HG02763 (cell line): ENCODE measurements around the gene TXLNA.

ENCODE experiments used
- ATAC-seq: cut with Tn5 transposase; IDR thresholded peaks from one replicate; pipeline ENCODE4 v1.9.1; 2021; ENCODE audit warnings: mild to moderate bottlenecking, moderate library complexity; ENCODE audit not compliant: unreplicated experiment

The TXLNA gene

GRCh38 chr1:32182060-32182459, 2.6 kb downstream of the TXLNA start:
- ATAC-seq: no peak

DNA sequence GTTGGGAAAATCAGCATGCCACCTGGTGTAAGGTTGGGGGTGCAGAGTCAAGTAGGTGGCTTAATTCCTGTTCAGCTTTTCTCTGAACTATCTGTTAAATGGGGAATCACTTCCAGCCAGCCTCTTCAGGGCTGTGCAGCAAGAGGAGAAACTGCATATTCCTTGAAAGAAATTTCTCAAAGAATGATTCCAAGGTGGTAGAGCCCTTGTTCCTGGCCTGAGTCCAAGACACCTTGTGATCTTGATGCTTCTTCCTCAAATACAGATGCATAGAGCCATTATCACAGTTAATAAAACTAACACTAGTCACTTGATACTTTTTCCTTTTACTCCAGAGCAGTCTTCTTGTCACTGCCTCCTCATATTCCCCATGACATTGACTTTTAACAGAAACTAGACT, 5.2 kb downstream of the TXLNA start:
- no peak for ATAC-seq

- ATAC-seq: no peak
Measured at GRCh38 chr1:32186077-32186476, 6.6 kb downstream of the TXLNA start.

DNA sequence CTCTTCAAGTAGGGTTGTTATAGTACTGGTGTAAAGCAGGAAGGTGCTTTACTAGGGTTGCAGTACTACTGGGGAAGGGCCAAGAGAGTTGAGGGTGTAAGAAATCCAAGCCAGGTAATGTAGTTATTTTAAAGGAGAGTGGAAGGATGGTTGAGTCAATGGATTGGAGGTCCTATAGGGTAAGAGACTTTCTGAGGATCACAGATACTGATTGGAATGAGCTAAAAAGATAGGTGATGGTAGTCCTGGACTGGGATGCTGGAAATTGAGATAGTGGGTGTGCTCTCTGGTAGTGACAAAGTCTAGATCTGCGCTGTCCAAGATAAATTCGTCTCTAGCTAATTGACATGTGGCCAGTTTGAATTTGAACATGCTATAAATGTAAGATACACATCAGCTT, 7.0 kb downstream of the TXLNA start:
- ATAC-seq: no peak

DNA sequence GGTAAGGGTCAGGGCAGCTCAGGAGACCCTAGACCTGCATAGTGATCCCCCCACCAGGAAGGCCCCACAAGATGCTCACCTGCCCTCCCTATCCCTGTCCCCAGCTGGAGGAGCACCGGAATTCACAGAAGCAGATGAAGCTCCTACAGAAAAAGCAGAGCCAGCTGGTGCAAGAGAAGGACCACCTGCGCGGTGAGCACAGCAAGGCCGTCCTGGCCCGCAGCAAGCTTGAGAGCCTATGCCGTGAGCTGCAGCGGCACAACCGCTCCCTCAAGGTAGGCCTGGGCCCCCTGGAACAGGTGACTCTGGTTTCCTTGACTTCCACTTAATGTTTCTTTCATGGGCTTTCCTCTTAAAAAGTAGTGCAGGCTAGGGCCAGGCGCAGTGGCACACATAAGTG, 8.4 kb downstream of the TXLNA start:
- ATAC-seq: no peak

DNA sequence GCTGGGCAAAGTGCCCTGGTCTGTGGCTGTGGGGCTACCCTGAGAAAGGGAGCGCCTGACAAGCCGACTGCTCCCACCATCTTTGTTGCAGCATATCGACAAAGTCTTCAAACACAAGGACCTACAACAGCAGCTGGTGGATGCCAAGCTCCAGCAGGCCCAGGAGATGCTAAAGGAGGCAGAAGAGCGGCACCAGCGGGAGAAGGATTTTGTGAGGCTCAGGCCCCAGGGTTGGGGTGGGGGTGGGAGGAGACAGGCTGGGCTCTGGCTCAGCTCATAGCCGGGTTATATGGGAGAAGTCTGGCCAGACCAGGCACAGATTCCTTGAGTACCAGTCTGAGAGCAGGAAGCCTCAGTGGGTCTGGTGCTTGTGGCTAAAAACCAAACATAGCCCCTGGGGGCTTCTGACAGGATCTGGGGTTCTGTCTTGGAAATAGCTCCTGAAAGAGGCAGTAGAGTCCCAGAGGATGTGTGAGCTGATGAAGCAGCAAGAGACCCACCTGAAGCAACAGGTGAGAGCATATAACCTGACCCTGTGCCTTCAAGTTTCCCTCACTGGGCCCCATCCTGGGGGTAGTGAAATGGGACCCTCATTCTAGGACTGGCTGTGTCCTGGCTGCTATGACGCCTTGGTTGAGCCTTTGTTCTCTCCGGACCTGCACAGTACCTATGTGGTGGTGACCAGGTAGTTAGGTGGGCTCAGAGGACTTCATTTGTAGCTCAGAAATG, 12.9 kb downstream of the TXLNA start:
- no peak for ATAC-seq

DNA sequence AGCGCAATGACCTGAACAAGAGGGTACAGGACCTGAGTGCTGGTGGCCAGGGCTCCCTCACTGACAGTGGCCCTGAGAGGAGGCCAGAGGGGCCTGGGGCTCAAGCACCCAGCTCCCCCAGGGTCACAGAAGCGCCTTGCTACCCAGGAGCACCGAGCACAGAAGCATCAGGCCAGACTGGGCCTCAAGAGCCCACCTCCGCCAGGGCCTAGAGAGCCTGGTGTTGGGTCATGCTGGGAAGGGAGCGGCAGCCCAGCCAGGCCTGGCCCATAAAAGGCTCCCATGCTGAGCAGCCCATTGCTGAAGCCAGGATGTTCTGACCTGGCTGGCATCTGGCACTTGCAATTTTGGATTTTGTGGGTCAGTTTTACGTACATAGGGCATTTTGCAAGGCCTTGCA, 15.5 kb downstream of the TXLNA start:
- ATAC-seq: no peak

GRCh38 chr1:32195531-32195930, 16.1 kb downstream of the TXLNA start:
- ATAC-seq: no peak

DNA sequence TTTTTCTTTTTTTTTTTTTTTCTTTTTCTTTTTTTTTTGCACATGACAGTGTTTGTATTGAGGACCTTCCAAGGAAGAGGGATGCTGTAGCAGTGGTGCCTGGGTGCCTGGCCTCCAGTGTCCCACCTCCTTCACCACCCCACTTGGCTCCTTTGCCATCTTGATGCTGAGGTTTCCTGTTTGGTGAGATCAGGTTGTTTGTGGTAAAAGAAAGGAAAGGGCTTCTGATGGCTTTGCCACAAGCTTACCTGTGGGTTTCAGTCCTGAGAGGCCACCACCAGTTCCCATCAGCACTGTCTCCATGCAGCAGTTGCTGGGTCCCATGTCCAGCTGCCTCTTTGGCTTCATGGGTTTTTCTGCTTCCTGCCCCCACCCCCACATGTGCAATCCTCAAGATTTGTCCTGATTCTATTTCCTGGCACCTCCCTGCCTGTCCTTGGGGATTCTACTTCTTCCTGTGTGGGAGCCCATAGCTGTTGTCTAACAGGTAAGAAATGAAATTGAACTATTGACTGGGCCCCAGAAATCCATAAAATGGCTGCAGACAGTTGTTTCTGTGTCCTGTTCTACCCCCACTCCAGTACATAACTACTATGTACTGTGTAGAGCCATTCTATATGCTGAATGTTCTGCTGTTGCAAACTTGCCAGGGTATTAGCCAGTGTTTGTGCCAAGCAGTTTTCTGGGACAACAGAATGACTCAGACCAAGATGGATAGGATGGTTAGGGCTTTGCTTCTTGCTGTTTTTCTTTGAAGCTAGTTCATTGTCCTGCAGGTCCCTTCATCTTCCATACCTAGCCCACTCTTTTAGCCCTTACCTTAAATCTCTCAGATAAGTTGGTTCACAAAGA, 16.7 kb downstream of the TXLNA start:
- ATAC-seq: no peak

GRCh38 chr1:32197074-32197473, 17.6 kb downstream of the TXLNA start:
- ATAC-seq: no peak

- ATAC-seq: no peak
Measured at GRCh38 chr1:32197837-32198236, 18.4 kb downstream of the TXLNA start.

DNA sequence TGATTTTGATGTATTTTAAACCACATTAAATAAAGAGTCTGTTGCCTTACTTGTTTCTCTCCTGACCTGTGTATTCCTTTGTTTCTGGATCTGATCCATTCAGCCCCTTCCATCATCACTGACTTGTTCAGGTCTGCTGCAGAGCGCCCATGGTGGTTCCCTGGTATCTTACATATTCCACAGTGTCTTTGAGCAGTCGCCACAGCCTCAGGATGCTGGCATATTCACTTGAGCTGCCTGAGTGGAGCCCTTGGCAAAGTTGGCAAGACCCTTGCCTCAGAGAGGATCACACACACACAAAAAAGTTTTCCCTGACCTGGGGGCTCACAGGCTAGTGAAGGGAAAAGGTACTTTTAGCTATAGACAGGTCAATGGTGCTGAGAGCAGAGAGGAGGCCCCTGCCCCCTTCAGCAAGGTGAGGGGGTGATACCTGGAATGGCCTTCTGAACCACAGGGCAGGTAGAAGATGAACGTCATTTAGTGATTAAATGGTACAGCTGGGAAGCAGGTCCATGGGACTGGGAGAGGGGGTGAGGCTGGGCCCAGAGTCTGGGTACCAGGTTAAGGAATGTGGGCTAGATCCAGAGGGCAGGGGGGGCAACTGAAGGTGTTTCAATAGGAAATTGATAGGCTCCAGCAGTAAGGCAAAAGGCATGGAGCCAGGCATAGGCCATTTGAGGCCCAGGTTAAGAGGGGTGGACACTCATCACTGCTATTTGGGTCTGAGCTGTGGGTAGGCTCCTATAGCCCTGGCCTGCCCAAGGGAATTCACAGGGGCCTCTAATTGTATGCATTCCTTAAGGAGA, 19.0 kb downstream of the TXLNA start:
- ATAC-seq: no peak

DNA sequence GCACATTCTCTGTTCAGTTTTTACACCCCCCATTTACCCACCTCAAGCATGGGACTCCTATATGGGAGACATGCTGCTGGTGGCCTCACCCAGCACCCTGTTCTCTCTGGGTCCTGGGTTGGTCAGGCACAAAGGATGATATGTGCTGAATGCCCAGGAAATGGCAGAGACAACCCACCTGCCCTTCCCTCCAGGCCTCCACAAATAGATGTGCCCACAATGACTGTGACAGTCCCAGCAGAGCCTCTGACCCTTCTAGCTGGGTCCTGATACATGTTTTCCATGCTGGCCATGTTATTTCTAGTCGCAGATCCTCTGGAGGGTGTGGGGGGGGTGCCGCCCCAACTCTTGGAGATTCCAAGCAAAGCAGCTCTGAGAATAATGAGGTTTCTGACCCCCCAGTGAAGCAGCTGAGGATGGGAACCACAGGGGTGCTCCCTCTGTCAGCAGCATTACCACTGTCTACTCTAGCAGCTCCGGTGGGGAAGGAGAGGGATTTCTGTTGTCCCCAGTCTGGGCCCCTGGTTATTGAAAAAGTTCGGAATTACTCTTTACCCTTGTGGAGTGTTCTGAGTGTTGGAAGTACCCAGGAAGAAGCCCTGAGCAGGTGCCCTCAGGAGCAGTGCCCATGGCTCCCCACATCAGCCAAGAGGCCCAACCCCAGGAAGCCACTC, 19.7 kb downstream of the TXLNA start:
- ATAC-seq: no peak

- ATAC-seq: no peak
Measured at GRCh38 chr1:32199717-32200072, 20.2 kb downstream of the TXLNA start.

DNA sequence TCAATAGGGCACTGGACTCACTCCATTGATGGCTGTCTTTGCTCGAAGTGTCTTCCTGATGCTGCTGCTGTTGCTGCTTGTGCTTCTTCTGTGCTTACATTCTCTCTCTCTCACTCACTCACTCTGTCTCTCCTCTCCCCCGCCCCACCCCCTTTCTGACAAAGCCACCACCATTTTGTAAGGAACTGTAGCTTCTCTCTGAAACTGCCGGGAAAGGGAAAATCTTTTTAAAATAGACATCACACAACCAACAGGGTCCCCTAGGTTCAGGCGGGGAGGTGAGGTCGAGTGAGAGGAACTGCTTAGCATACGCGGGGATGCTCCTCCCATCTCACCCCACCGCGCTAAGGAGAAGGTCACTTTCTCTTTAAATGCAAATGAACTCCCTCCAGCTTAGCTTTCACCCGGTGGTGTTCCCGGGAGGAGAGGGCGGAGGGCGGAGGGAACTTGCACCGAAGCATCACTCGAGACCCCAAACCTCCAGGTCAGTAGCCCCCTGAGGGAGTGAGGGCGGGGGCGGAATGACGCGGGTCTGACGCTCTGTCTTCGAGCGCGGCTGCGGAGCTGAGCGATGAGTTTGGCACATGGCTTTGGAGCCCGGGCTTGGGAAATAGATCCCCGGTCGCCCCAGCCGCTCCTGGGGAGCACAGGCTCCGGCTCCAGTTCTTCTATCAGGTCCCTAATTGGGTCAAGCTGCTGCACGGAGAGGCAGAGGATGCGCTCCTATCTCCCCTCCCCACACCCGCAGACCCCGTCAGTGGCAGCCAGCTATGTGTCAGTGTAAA, 20.9 kb downstream of the TXLNA start, which contains the start of gene CCDC28B:
TSS of gene CCDC28B (plus strand) at position 370 of the 785 bp plus-strand sequence. CDS start 1,341 bp downstream, outside the sequence.
- ATAC-seq: no peak

GRCh38 chr1:32201011-32201855, 21.8 kb downstream of the TXLNA start:
- no peak for ATAC-seq

DNA sequence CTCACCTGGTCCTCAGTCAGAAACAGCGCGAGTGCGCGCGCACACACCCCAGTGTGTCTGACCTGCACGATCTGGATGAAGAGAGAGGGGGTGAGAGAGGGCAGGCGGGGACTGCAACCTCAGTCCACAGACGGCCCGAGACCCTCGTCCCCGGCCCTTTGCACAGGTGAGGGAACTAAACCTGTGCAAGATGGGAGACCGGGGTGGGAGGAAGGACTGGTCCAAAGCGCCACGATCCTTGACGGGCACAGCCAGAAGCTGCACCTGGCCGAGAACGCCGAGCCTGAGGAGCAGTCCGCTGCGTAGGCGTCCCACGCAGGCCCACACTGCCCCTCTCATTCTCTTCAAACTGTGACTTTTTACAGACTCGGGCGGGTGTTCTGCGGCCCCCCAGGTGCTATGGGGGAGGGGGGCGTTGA, 25.5 kb downstream of the TXLNA start:
- ATAC-seq: no peak

DNA sequence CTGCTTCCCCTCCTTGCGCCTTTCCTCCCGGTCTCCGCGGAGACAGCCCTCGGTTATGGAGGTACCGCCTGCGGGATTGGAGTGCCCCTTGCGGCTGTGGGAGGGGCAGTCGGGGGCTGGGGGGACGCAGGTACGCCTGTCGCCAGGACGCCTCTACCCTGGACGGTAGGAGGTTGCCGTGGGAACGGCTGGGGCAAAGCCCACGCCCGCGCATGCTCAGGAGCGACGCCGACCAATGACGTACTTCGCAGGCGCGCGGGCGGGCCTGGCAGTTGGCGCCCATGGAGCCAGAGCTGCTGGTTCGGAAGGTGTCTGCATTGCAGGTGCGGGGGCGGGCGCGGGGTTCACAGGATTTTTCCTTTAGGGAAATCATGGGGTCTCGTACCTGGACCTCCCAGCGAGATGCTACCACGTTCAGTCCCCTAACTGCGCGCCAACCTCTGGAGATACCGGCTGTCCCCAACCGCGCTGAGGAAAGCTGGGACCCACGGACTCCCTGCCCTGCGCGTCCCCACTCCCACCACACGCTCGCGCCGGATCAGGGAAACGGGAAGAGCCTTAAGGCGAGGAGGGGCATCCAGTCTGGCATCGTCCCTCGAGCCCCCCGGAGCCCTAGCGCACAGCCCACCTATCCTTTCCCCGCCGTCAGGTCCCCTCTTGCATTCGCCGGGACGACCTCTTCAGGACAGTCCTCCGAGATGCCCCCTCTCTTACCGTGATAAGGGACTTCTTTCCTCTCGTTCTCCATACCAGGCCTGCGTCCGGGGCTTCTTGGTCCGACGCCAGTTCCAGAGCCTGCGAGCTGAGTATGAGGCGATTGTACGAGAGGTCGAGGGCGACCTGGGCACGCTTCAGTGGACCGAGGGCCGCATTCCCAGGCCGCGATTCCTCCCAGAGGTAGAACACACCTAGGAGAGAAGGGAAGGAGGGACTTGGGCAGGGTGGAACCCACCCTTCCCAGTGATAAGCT, 26.2 kb downstream of the TXLNA start, which contains the start of gene IQCC:
TSS of gene IQCC (plus strand) at position 271 of the 970 bp plus-strand sequence. CDS start at position 282, 11 bp downstream.
- ATAC-seq: peak; percentile 56
